ENCODE data around the gene CXXC5.

GRCh38 chr5:139684350-139684880 is 36.3 kb downstream of the CXXC5 start:
- TF ChIP-seq POLR2AphosphoS5 (IDR thresholded peaks at IDR 0.05) (no peak), POLR2A (IDR thresholded peaks at IDR 0.05) (no peak)
- TF ChIP-seq, protein P1, sequence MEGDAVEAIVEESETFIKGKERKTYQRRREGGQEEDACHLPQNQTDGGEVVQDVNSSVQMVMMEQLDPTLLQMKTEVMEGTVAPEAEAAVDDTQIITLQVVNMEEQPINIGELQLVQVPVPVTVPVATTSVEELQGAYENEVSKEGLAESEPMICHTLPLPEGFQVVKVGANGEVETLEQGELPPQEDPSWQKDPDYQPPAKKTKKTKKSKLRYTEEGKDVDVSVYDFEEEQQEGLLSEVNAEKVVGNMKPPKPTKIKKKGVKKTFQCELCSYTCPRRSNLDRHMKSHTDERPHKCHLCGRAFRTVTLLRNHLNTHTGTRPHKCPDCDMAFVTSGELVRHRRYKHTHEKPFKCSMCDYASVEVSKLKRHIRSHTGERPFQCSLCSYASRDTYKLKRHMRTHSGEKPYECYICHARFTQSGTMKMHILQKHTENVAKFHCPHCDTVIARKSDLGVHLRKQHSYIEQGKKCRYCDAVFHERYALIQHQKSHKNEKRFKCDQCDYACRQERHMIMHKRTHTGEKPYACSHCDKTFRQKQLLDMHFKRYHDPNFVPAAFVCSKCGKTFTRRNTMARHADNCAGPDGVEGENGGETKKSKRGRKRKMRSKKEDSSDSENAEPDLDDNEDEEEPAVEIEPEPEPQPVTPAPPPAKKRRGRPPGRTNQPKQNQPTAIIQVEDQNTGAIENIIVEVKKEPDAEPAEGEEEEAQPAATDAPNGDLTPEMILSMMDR (IDR thresholded peaks at IDR 0.05): no peak
